Stimulated activated CD8-positive, alpha-beta memory T cell treated with anti-CD3 and anti-CD28 coated beads, Interleukin-4, amount 100 ng/mL, for 4 hours (primary cell): ENCODE data around the gene OR4D9.

Experiments
- DNase-seq, 2 donors: peaks; one replicate each; pipeline ENCODE4 v3.0.0-alpha.2; 2020; ENCODE audit warnings: low read depth in 2 of 2, low spot score in 1 of 2

Gene OR4D9

DNA sequence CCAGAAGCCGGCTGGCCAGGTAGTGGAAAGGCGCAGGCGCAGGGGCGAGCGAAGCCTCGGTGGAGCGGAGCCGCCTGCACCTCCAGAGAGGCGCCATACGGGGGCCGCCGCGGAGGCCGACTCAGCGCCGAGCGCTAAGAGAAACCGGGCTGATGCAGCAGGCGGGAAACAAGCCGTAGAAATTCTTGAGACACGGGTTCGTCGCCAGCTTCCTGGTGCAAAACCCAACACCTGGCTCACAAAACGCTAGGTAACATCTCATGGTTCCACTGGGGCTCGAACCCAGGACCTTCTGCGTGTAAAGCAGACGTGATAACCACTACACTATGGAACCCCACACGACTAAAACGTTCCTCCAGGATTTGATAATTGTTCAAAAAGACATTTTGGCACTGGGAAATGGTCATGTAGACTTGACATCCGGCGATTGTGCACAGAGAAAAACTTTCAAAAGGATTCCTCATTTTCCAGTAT, 39.1 kb downstream of the OR4D9 start:
- peak; percentile 70 for DNase-seq

DNA sequence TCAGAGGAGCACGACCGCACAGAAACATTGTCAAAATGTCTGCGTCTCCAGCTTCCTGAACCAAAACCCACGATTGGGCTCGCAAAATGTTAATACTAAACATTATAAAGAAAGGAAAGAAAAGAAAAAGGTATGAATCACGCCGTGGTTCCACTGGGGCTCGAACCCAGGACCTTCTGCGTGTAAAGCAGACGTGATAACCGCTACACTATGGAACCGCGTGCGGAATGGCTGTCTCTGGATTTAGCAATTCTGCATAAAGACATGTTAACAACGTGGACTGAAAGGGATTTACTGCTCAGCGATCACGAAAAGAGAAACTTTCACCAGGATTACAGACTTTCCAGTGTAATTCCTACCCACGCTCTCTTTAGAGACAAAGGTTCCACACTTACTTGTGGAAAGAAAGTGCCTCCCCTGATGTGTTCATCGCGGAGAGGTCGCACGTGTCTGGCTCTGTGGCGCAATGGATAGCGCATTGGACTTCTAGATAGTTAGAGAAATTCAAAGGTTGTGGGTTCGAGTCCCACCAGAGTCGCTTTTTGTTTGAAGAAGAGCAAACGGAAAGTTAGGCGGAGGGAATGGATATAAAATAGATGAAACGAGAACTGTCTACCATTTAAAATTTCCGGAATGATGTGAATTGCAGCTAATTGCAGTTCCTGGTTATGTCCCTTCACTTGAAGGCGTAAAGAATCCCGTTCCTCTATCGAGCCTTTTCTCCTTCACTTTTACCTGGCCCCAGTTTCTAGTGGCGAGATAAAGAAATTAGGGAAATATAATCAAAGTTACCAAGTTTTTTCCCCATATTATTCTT, 39.7 kb downstream of the OR4D9 start:
- DNase-seq, result peak; percentile 50 to 81

DNA sequence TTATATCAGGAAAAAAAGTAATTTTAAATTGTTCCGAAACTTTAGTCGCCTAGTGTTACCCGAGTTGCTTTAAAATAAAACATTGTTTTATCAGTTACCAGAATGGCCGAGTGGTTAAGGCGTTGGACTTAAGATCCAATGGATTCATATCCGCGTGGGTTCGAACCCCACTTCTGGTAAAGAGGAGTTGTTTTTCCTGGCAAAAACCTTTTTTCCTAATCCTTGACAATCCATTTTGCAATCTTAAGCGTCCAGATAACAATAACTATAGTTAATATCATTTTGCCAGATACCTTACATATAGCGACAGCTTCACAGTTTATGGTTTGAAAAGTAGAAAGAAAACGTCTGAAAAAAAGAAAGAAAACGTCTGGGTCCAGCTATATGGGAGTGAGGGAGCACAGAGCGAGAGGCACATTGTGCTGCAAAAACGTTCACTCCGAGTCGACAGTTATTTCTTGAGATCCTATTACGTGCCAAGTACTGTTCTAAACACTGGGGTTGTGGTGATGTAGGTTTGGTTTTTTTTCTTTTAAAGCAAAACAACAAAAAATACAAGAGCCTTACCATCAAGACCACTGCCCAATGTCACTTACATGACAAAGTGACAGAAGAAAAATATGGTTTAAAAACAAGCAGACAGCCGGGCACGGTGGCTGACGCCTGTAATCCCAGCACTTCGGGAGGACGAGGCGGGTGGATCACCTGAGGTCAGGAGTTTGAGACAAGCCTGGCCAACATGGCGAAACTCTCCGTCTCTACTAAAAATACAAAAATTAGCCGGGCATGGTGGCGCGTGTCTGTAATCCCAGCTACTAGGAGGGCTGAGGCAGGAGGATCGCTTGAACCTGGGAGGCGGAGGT, 40.6 kb downstream of the OR4D9 start:
- DNase-seq, result no peak

DNA sequence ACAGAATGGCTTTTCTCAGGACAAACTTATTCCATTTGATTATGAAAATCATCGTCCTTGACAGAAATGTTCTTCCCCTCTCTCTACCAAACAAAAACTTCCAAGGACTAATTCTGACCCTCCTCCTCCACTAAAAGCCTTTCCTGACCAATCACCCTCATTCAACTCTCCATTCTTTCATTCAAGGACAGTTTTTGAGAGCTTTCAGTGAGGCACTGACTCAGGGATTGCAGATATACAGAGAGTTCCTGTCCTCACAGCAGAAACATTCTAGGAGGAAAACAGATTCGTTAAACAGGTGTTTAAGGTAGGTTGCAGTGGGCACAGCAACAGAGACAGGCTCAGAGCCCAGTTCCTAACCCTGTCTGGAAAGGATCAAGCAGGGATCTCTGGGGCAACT, 41.5 kb downstream of the OR4D9 start:
- no peak for DNase-seq

DNA sequence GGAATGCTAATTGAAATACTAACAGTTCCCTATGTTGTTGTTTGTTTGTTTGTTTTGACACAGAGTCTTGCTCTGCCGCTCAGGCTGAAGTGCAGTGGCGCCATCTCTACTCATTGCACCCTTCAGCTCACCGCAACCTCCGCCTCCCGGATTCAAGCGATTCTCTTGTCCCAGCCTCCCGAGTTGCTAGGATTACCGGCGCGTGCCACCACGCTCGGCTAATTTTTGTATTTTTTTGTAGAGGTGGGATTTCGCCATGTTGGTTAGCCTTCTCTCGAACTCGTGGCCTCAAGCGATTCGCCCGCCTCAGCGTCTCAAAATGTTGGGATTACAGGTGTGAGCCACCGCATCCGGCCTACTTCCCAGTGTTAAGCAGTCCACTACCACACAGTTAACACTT, 42.0 kb downstream of the OR4D9 start:
- no peak for DNase-seq

DNA sequence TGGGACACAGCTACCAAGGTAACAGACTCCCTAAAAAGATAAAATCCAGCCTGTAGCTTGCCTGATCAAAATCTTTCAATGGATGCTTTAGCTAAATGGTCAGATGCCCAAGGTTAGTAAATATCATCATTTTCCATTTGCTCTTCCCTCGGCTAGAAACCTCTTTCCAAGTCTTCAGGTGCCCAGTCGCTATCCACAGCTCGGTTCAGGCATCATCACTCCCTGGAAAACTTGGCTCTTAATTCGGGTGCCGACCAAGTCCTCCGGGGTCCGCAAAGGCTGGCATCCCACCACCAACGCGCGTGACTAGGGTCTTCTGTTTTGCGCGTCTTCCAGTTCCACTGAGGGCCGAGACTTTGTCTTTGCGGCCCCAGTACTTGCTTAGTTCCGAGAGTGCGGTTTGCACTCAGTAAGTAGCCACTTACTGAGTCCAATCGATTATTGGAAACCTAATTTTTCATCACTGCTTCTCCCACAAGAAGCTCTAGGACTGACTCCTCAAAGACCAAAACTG, 44.3 kb downstream of the OR4D9 start:
- DNase-seq, result no peak

DNA sequence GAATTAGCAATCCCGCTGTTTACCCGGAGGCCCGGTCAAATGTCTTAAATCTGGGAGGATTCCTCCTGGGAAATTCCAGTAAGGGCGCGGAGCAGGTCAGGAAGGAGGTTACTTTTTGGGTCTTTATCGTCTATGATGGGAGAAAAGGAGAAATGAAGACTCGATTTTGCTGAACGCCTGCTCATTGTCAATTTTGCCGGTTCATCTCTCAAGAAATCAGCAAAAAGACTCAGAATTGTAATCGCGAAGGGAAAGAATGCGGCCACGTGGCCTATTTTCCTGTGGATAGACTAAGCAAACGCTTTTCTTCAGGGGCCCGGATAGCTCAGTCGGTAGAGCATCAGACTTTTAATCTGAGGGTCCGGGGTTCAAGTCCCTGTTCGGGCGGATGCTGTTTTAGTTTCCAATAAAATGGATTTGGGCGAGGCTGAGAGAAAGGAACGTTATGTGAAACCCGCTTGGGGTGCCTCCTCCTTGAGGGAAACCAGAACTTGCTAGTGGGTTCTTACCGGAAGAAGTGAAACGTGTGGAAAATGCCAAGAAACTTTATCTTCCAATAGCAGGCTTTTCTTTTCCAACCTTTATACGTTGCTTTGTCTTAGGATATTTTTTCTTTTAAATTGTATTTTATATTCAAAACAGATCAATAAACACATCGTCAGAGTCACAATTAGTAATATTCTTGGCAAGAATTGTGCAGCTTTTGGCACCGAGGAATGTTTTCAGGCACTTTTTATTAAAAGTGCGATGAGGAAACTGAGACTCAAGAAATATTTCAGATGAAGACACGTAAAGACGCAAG, 45.0 kb downstream of the OR4D9 start:
- peak; percentile 18 to 39 for DNase-seq

DNA sequence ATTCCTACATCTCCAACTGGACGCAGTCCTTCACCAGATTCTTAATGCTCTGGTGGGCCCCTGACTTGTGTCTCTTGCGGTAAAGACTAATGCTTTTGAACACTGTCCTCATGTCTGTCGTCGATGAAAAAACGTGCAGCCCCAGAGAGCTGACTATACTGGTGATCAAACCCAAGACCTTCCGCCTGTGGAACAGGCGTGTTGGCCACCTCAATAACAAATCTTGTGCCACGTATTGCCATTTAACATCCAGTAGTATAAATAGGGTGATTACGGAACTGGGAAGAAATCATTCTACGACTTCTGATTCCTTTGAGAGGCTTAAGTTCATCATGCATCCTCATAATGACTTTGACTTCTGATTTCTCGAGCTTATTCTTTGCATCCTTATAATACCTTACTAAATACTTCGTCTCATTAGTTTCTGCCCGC, 45.6 kb downstream of the OR4D9 start:
- DNase-seq, result no peak

DNA sequence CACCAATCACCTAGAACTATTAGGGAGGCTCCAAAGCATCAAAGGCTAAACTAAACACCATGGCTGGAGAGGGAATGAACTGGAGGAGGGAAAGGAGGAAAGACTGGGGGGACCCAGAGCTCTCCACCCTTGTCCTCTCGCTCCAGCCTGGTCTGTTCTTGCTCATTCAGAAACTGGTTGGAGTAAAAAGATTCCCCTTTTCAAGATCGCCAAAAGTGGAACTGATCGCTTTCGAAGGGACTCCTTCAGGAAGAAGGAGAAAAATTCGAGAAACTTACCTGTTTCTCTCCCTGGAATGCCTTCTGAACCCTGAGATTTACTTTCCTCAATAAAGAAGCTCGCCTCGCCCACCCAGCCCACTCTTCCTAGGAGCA, 46.9 kb downstream of the OR4D9 start:
- DNase-seq, result no peak

DNA sequence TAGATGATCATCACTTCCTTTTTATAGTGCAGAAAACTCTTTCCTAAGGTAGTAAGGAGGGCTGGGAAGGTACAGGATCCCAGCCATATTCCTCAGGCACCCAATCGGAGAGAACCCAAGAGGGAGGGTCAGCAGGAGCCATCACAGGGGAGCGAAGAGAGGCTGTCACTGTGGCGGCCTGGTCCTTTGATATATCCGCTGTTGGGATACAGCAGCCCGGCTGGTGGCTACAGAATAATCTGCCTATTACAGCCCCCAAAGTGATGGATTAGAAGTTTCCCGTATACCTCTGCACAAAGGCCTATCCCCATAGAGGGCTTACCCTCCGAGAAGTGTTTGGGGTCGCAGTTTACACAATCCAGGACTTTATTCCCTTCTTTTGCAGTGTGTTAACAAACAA, 48.5 kb downstream of the OR4D9 start:
- no peak for DNase-seq

DNA sequence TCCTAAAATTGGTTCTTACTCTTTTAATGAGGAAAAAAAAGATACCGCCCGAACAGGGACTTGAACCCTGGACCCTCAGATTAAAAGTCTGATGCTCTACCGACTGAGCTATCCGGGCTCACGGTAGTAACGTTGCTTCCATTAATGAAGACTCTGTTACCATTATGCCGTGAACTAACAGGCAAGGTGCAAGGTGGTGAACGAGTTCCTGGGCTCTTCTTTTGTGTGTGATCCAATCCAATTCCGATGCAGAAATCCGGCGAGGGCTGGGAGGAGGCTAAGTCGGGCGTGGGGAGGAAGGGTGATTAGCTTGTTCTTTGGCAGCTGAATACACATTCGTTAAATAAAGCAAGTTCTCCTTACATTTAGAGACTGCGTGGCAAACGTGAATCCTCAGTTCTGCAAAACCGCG, 49.0 kb downstream of the OR4D9 start:
- DNase-seq, result peak; percentile 29 to 56

DNA sequence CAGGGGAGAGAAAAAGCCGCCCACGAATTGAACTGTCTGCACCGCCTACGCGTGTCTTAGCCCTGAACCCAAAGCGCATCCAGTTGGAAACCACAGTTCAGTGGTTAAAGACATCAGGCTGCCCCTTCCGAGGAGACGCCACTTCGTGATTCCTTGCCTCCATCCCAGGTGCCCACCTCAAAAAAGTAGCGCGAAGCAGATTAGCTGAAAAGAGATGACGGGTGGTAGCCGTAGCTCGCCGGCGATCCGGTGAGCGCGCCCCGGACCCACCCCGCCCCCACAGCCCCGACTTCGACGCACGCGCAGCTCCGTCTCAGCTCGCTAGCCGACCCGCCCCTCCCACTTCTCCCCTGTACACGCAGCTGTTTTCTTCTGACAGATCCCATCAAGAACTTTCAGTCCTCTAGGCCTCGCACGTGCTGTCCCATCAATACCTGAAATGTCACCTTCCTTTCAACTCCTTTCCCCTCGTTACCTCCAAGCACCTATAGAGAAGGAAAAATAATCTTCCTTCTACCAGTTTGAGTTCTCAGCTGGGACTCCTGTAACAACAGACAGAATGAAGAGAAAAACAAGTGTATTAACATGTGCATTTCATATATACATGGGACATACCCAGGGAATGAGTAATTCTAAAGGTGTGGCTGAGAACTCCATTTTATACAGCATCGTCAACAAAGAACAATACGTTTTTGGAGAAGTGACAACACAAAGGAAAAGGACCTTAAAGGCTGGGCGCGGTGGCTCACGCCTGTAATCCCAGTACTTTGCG, 49.5 kb downstream of the OR4D9 start:
- peak; percentile 56 to 71 for DNase-seq

DNA sequence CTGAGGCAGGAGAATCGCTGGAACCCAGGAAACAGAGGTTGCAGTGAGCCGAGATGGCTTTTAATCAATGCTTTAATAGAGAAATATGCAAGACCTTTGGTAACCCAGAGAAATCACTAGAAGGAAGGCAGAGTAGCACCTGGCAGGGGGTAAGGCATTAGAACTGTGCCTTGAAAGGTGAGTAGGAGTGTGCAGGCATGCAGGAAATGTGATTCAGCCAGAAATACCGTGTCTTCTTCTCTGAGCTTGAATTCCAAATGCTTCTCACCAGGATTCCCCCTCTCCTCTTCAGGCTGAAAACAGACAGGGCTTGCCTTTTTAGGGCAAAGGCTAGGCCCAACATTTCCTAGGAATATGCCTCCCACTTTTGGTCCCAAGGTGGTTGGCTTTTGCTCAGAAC, 51.0 kb downstream of the OR4D9 start:
- DNase-seq, result no peak
